Measurements from ENCODE around the gene ITPR2. TPM values are rescaled to one million over a fixed set of nuclear protein-coding genes. Genes with fewer than 3 reads are reported as not detected.

Gene ITPR2
- total RNA-seq, 1 donor from 2014 or later = 28.1 TPM

- no peak for FAIRE-seq
- no peak for DNase-seq (ENCODE audit: low spot score in 2 of 2)
Observed at GRCh38 chr12:26713885-26714383, 119.1 kb downstream of the ITPR2 start.

DNA sequence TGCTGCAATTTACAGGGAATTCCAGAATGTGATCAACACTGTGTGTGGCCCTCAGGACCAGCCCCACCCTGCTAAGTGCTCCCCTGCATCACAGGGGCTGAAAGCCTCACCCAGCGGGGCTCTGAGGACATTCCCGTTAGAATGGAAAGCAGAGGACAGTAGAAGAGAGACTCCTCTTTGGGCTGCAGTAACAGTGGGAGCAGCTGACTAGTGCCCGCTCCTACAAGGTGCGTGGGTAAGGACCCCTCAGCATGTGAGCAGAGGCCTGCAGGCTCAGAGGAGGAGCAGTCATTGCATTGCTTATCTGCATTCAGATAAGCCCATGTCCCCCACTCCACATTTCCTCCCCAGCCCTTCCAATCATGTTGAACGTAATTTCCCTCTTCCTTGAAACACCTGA lies 120.1 kb downstream of the ITPR2 start:
- no peak for DNase-seq (ENCODE audit: low spot score in 2 of 2)
- FAIRE-seq = no peak

DNA sequence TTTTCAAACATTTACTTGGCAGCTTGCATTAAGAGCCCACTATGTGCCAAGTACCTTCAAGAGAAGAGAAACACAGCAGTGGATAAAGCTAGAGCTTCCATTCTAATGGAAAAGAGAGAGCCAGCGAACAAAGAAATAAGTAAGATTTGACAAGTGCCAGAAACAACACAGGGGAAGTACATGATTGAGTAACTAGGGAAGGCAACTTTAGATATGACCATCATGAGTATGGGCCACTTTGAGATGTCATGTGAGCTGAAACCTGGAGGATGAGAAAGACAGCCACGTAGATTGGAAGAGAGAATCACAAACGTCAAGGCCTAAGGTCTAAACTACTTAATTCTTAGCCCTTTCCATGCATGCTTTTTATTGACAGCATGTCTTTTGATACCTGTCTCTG lies 121.4 kb downstream of the ITPR2 start:
- DNase-seq (ENCODE audit: low spot score in 2 of 2) = no peak
- FAIRE-seq = no peak

DNA sequence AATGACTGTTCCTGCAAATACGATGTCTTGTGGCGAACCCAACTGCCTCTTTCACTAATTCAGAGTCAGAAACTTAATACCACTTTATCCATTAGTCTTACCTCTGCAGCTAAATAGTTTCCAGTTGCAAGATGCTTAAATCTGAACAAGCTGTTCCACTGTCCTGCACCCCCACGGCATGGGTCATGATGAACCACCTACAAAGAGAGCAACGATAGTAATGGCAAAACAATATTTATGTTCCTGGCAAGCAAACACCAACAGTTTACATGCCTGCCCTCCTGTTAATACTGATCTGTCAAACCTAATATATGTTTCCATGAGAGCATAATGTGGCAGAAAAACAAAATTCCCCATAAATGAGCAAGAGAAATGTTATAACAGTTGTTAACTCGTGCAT lies 121.9 kb downstream of the ITPR2 start:
- DNase-seq (ENCODE audit: low spot score in 2 of 2) (no peak), FAIRE-seq (no peak)

DNA sequence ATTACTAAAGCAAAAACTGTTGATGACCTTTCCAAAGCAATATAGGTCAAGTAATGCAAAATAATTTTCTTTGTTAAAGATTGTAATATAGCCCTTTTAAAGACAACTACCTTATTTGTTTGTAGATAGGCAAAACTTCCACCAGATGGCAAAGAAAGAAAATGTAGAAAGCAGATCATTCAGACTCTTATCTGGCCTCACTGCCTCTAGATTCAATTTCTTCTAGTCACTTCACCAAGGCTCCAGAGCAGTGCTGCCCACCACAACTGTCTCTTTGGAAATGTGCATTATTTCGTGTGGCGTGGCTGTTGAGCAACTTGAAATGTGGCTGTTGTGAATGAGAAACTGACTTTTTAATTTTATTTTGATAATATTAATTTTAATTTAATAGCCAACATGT lies 127.1 kb downstream of the ITPR2 start:
- FAIRE-seq (no peak), DNase-seq (ENCODE audit: low spot score in 2 of 2) (no peak)

DNA sequence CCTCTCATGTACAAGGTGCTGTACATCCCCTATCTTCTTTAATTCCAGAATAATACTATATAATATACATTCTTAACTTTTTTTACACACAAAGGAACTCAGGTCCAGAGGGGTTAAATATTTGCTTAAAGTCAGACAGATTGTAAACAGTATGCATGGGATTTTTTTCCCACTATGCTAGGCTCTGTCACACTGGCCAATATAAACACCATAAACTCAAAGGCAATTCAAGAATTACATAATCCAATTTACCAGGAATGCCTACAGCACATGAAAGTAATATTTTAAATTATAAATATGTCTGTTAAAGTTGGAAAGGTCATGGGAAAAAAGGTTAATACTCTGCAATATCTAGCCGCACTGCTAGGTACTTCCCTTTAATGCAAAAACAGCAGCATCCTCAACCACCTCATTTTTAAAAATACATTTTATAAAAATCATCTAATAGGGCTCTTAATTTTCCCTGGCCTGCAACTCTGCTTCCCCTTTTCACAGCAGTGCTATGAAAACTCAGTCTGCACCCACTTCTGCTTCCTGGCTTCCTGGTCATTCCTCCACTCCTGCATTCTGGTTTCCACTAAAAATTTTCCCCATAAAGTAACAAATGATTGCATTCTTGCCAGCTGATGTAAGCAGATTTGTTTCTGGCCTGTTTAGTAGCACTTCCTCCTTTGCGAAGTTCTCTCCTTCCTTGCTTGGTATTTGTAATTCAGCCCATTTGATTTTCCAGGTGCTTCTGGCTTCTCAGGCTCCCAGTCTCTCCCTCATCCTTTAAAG lies 128.1 kb downstream of the ITPR2 start:
- FAIRE-seq (no peak), DNase-seq (ENCODE audit: low spot score in 2 of 2) (no peak)

- FAIRE-seq (no peak), DNase-seq (ENCODE audit: low spot score in 2 of 2) (no peak)
Observed at GRCh38 chr12:26704214-26704613, 128.8 kb downstream of the ITPR2 start.

GRCh38 chr12:26702741-26703140 lies 130.3 kb downstream of the ITPR2 start:
- FAIRE-seq (no peak), DNase-seq (ENCODE audit: low spot score in 2 of 2) (no peak)

DNA sequence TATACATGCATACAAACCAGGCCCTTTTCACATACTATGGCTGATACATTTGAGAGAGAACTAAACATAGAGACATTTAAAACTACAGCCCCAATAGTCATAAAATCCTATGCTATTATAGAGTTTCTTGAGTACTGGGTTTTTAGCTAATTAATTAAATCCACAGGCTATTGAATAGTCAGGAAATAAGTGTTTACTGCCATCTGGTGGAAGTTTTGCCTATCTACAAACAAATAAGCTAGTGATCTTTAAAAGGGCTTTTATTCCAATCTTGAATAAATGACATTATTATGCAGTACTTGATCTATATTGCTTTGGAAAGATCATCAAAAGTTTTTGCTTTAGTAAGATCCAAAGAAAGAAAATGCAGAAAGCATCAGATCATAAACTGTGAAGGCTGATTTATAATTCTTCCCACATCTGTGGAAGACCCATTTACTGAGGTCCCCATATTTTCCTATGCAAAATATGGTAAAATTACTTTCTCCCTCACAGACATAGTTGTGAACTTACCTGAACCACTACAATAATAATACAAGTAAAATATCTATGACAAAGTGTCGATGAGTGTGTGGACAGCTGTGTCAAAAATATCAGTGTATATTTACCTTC lies 131.3 kb downstream of the ITPR2 start:
- FAIRE-seq (peak; percentile 88), DNase-seq (ENCODE audit: low spot score in 2 of 2) (peak in 1 of 2 donors; percentile 13)

- DNase-seq (ENCODE audit: low spot score in 2 of 2) (no peak), FAIRE-seq (no peak)
Observed at GRCh38 chr12:26700430-26700829, 132.6 kb downstream of the ITPR2 start.

- no peak for FAIRE-seq
- DNase-seq (ENCODE audit: low spot score in 2 of 2) = no peak
Observed at GRCh38 chr12:26699237-26699636, 133.8 kb downstream of the ITPR2 start.

- DNase-seq (ENCODE audit: low spot score in 2 of 2) = no peak
- FAIRE-seq = no peak
Observed at GRCh38 chr12:26698186-26698585, 134.8 kb downstream of the ITPR2 start.

DNA sequence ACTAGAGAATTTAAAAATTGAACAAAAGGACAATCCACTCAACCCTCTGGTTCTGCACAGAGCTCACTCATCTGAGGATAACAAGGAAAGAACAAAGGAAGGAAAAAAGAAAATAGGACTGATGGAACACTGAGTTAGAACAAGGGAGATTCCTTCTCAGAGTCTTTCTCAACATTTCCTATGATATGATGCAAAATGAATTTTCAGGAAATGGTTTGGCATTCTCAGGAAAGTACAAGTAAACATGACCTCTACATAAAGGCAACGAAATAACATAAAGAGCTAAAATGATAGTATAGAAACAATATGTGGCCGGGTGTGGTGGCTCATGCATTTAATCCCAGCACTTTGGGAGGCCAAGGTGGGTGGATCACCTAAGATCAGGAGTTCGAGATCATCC lies 135.8 kb downstream of the ITPR2 start:
- DNase-seq (ENCODE audit: low spot score in 2 of 2) (no peak), FAIRE-seq (no peak)

- DNase-seq (ENCODE audit: low spot score in 2 of 2) = no peak
- no peak for FAIRE-seq
Observed at GRCh38 chr12:26696613-26697092, 136.3 kb downstream of the ITPR2 start.

GRCh38 chr12:26696048-26696612 lies 136.9 kb downstream of the ITPR2 start:
- no peak for FAIRE-seq
- DNase-seq (ENCODE audit: low spot score in 2 of 2) = no peak

DNA sequence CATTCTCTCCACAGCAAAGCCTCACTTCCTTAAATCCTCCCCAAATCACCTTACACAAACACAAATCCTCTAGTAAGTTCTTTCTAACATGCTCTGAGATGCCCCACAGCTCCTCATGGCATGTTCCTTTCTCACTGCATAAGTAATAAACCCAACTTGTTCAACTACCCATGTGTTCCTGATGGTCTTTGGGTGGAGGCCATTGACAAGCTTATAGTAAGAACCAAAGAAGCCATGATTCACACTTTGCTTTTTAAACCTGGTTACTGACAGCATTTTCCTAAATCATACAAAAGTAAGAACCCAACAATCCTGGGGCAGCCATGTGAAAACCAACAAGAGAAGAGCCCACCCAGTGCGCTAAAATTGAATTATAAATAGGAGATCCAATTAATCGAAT lies 138.6 kb downstream of the ITPR2 start:
- DNase-seq (ENCODE audit: low spot score in 2 of 2) = no peak
- no peak for FAIRE-seq

GRCh38 chr12:26692407-26692806 lies 140.6 kb downstream of the ITPR2 start:
- DNase-seq (ENCODE audit: low spot score in 2 of 2) (no peak), FAIRE-seq (no peak)

- peak in 1 of 2 donors; percentile 29 for DNase-seq (ENCODE audit: low spot score in 2 of 2)
- no peak for FAIRE-seq
Observed at GRCh38 chr12:26691234-26691970, 141.6 kb downstream of the ITPR2 start.

- DNase-seq (ENCODE audit: low spot score in 2 of 2) (no peak), FAIRE-seq (no peak)
Observed at GRCh38 chr12:26690601-26691000, 142.4 kb downstream of the ITPR2 start.

DNA sequence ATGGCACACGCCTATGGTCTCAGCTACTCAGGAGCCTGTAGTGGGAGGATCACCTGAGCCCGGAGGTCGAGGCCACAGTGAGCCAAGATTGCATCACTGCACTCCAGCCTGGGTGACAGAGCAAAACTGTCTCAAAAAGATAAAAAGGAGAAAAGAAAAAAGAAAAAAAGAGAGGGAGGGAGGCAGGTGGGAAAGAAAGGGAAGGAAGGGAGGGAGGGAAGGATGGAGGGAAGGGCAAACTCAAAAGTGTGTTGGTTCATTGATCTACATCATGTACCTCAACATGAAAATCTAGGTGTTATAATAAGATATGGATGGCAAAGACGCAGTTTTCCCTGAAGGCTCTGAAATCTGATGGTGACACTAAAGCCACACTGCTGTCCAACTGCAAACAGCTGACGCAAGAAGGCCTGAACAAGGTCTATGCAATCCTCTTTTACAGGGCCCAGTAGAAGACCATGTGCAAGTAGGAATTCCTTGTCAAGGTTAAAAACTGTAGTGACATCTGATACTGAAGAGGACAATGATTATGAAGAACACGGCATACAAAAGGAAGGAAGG lies 143.6 kb downstream of the ITPR2 start:
- DNase-seq (ENCODE audit: low spot score in 2 of 2) = no peak
- no peak for FAIRE-seq

All from frontal cortex (tissue), 4 donors.